ENCODE results near the gene PDZD4.

GRCh38 chrX:153778181-153778580 lies 52.2 kb downstream of the PDZD4 start:
- TF ChIP-seq POLR2A (IDR thresholded peaks at IDR 0.05; ENCODE audit: low read depth, low read length) (no peak), POLR2AphosphoS5 (IDR thresholded peaks at IDR 0.05; ENCODE audit: low read depth, low read length) (no peak), TAF1 (IDR thresholded peaks at IDR 0.05; ENCODE audit: low read depth, low read length) (no peak), SPI1 (IDR thresholded peaks at IDR 0.05; ENCODE audit: low read depth, low read length) (no peak), POU2F2 (IDR thresholded peaks at IDR 0.05; ENCODE audit: low read depth, low read length) (no peak), PAX5 (IDR thresholded peaks at IDR 0.05; ENCODE audit: insufficient read depth, low read length, severe bottlenecking) (no peak)

Measured in GM12891 (cell line).